HEK293 (cell line): ENCODE data around the gene ITSN1.

ENCODE experiments used
- CTCF ChIA-PET: fragments of 350-600 bp; formaldehyde crosslinking; extraction: SDS; loops from one replicate; lab custom pipeline; 2021; ENCODE audit warnings: antibody characterized with exemption; lab: Yijun Ruan, JAX
- POLR2A ChIA-PET: fragments of 300-600 bp; formaldehyde crosslinking; extraction: SDS; loops from one replicate; lab custom pipeline; 2020; ENCODE audit warnings: antibody characterized with exemption, inconsistent platforms; lab: Yijun Ruan, JAX
- H3K27ac ChIP-seq: fragments of 200-500 bp; sonication (Bioruptor generic); 2 replicates; pipeline ENCODE4 v1.5.1; 2014; ENCODE audit warnings: low read depth, low read length, control low read depth, inconsistent platforms; ENCODE audit errors: extremely low read depth
- H3K36me3 ChIP-seq, 2 experiments: fragments of 200-500 bp in 1 of 2; sonication (Bioruptor generic) in 1 of 2; 1 replicate in 1 of 2; 2 replicates in 1 of 2; pipeline ENCODE4 v1.5.1; 2014 to 2017; ENCODE audit warnings: inconsistent platforms in 2 of 2, low read length in 2 of 2; ENCODE audit not compliant: control insufficient read depth in 2 of 2, insufficient read depth in 1 of 2
- H3K4me1 ChIP-seq: fragments of 200-500 bp; sonication (Bioruptor generic); 2 replicates; pipeline ENCODE4 v1.5.1; 2014; ENCODE audit warnings: mild to moderate bottlenecking, low read length, inconsistent platforms; ENCODE audit not compliant: control insufficient read depth, insufficient read depth
- H3K4me3 ChIP-seq: 2 replicates; pipeline ENCODE4 v1.5.1; 2011; ENCODE audit warnings: low read depth, mild to moderate bottlenecking, control low read depth, low read length, moderate library complexity
- H3K9me3 ChIP-seq: fragments of 200-500 bp; sonication (Bioruptor generic); 2 replicates; pipeline ENCODE4 v1.5.1; 2014; ENCODE audit warnings: low read depth, low read length, inconsistent platforms; ENCODE audit not compliant: control insufficient read depth, insufficient read depth
- BCL11A ChIP-seq: fragments of 450-650 bp; formaldehyde crosslinking; IDR thresholded peaks from 2 replicates; pipeline ENCODE4 v1.5.1; 2016; ENCODE audit warnings: low read depth, missing biosample characterization, missing genetic modification characterization
- GFI1B ChIP-seq: fragments of 450-650 bp; formaldehyde crosslinking; IDR thresholded peaks from 2 replicates; pipeline ENCODE4 v1.5.1; 2016; ENCODE audit warnings: missing biosample characterization, missing genetic modification characterization
- GLI4 ChIP-seq: fragments of 450-650 bp; formaldehyde crosslinking; IDR thresholded peaks from 2 replicates; pipeline ENCODE4 v1.5.1; 2016; ENCODE audit warnings: missing biosample characterization, missing genetic modification characterization
- GLIS1 ChIP-seq: fragments of 450-650 bp; formaldehyde crosslinking; IDR thresholded peaks from 2 replicates; pipeline ENCODE4 v1.5.1; 2016; ENCODE audit warnings: missing biosample characterization, missing genetic modification characterization
- GLIS2 ChIP-seq: fragments of 450-650 bp; formaldehyde crosslinking; IDR thresholded peaks from 2 replicates; pipeline ENCODE4 v1.5.1; 2016; ENCODE audit warnings: missing biosample characterization, missing genetic modification characterization
- PATZ1 ChIP-seq: fragments of 450-650 bp; formaldehyde crosslinking; IDR thresholded peaks from 2 replicates; pipeline ENCODE4 v1.5.1; 2016; ENCODE audit warnings: missing biosample characterization, missing genetic modification characterization
- REPIN1 ChIP-seq: fragments of 450-650 bp; formaldehyde crosslinking; IDR thresholded peaks from 2 replicates; pipeline ENCODE4 v1.5.1; 2017; ENCODE audit warnings: missing biosample characterization, missing genetic modification characterization, low read depth
- SETDB1 ChIP-seq: IDR thresholded peaks from one replicate; pipeline ENCODE4 v1.6.1; 2017; ENCODE audit warnings: mild to moderate bottlenecking, low read length, moderate library complexity, mixed read lengths; ENCODE audit not compliant: insufficient read length
- WT1 ChIP-seq: fragments of 450-650 bp; formaldehyde crosslinking; IDR thresholded peaks from 2 replicates; pipeline ENCODE4 v1.5.1; 2016; ENCODE audit warnings: missing biosample characterization, missing genetic modification characterization
- ZBTB11 ChIP-seq: fragments of 450-650 bp; formaldehyde crosslinking; conservative IDR thresholded peaks from 2 replicates; pipeline ENCODE4 v1.5.1; 2016; ENCODE audit warnings: low read depth, missing biosample characterization, missing genetic modification characterization
- ZBTB17 ChIP-seq: fragments of 450-650 bp; formaldehyde crosslinking; IDR thresholded peaks from 2 replicates; pipeline ENCODE4 v1.5.1; 2016; ENCODE audit warnings: missing biosample characterization, missing genetic modification characterization
- ZBTB20 ChIP-seq: fragments of 450-650 bp; formaldehyde crosslinking; IDR thresholded peaks from 2 replicates; pipeline ENCODE4 v1.5.1; 2016; ENCODE audit warnings: missing biosample characterization, missing genetic modification characterization
- ZBTB8A ChIP-seq: fragments of 450-650 bp; formaldehyde crosslinking; IDR thresholded peaks from 2 replicates; pipeline ENCODE4 v1.5.1; 2016; ENCODE audit warnings: missing biosample characterization, missing genetic modification characterization
- ZIC2 ChIP-seq: fragments of 450-650 bp; formaldehyde crosslinking; IDR thresholded peaks from 2 replicates; pipeline ENCODE4 v1.5.1; 2016; ENCODE audit warnings: missing biosample characterization, missing genetic modification characterization
- ZNF121 ChIP-seq: fragments of 450-650 bp; formaldehyde crosslinking; IDR thresholded peaks from 2 replicates; pipeline ENCODE4 v1.5.1; 2016; ENCODE audit warnings: missing biosample characterization, missing genetic modification characterization
- ZNF132 ChIP-seq: fragments of 450-650 bp; formaldehyde crosslinking; IDR thresholded peaks from 2 replicates; pipeline ENCODE4 v1.5.1; 2017; ENCODE audit warnings: missing biosample characterization, missing genetic modification characterization, borderline replicate concordance
- ZNF19 ChIP-seq: fragments of 450-650 bp; formaldehyde crosslinking; IDR thresholded peaks from 2 replicates; pipeline ENCODE4; 2016; ENCODE audit warnings: missing biosample characterization, missing genetic modification characterization, low read depth
- ZNF24 ChIP-seq: fragments of 450-650 bp; formaldehyde crosslinking; IDR thresholded peaks from 2 replicates; pipeline ENCODE4 v1.5.1; 2016; ENCODE audit warnings: missing biosample characterization, missing genetic modification characterization
- ZNF311 ChIP-seq: fragments of 450-650 bp; formaldehyde crosslinking; IDR thresholded peaks from 2 replicates; pipeline ENCODE4 v1.5.1; 2017; ENCODE audit warnings: missing biosample characterization, missing genetic modification characterization, borderline replicate concordance
- ZNF366 ChIP-seq: fragments of 450-650 bp; formaldehyde crosslinking; conservative IDR thresholded peaks from 2 replicates; pipeline ENCODE4 v1.5.1; 2016; ENCODE audit warnings: missing biosample characterization, missing genetic modification characterization
- ZNF416 ChIP-seq: fragments of 450-650 bp; formaldehyde crosslinking; IDR thresholded peaks from 2 replicates; pipeline ENCODE4 v1.5.1; 2016; ENCODE audit warnings: missing biosample characterization, missing genetic modification characterization
- ZNF423 ChIP-seq: fragments of 450-650 bp; formaldehyde crosslinking; IDR thresholded peaks from 2 replicates; pipeline ENCODE4 v1.5.1; 2016; ENCODE audit warnings: missing biosample characterization, missing genetic modification characterization
- ZNF596 ChIP-seq: fragments of 450-650 bp; IDR thresholded peaks from 2 replicates; pipeline ENCODE4 v1.5.0; 2018; ENCODE audit warnings: missing biosample characterization, mild to moderate bottlenecking, missing genetic modification characterization, moderate library complexity
- ZNF768 ChIP-seq: fragments of 450-650 bp; formaldehyde crosslinking; IDR thresholded peaks from 2 replicates; pipeline ENCODE4 v1.5.1; 2018; ENCODE audit warnings: missing biosample characterization, mild to moderate bottlenecking, missing genetic modification characterization
- TF ChIP-seq, protein P1 (sequence below): fragments of 450-650 bp; formaldehyde crosslinking; IDR thresholded peaks from 2 replicates; pipeline ENCODE4 v1.5.1; 2017; ENCODE audit warnings: missing biosample characterization, mild to moderate bottlenecking, missing genetic modification characterization, moderate library complexity
- TF ChIP-seq, protein P2 (sequence below): fragments of 450-650 bp; formaldehyde crosslinking; IDR thresholded peaks from 2 replicates; pipeline ENCODE4 v1.5.1; 2016; ENCODE audit warnings: missing biosample characterization, missing genetic modification characterization

The ITSN1 gene

DNA sequence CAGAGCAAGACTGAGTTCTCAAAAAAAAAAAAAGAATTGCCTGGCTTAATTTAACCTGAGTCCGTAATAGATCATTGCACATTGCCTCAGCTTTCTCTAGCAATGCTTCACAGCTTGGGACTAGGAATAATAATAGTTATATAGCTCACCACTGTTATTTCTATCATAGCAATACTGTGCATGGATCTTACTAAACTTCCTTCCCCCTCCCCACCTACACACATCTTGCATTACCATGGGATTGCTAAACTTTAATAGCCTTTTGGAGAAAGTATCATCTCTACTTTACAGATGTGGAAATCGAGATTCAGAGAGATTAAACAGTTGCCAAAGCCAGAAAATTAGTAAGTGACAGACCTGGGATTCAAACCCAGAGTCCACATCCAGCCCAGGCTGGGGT lies 173.9 kb downstream of the ITSN1 start:
- peaks cover 34% of the 10 kb centered on the region for H3K4me1 ChIP-seq
- no peaks in the 10 kb centered on the region for H3K9me3 ChIP-seq
- no peak overlapping the region for H3K27ac ChIP-seq
- H3K36me3 ChIP-seq, result peaks cover 0 to 6% of the 10 kb centered on the region in 2 experiments; a peak in 2 of 3 replicates
- CTCF ChIA-PET, result interaction anchor here (0.6 kb wide), 1 partner anchor 158 kb away, joined by 3 read pairs; no protein-coding TSS in a partner anchor
- TF ChIP-seq ZNF19 (tag by site-specific recombination), result no peak
- no peak for TF ChIP-seq ZNF24 (tag by site-specific recombination)
- TF ChIP-seq ZBTB17 (tag by site-specific recombination), result 0 out of 2 replicates have a peak, but pooled peaks have one; percentile 17
- POLR2A ChIA-PET, result no interaction called here
- no peak overlapping the region for H3K4me3 ChIP-seq

- ChIA-PET POLR2A (no interaction called here), CTCF (no interaction called here)
- peaks cover 0 to 6% of the 10 kb centered on the region in 2 experiments; a peak in 2 of 3 replicates for H3K36me3 ChIP-seq
Measured at GRCh38 chr21:33817138-33817537, 174.8 kb downstream of the ITSN1 start.

DNA sequence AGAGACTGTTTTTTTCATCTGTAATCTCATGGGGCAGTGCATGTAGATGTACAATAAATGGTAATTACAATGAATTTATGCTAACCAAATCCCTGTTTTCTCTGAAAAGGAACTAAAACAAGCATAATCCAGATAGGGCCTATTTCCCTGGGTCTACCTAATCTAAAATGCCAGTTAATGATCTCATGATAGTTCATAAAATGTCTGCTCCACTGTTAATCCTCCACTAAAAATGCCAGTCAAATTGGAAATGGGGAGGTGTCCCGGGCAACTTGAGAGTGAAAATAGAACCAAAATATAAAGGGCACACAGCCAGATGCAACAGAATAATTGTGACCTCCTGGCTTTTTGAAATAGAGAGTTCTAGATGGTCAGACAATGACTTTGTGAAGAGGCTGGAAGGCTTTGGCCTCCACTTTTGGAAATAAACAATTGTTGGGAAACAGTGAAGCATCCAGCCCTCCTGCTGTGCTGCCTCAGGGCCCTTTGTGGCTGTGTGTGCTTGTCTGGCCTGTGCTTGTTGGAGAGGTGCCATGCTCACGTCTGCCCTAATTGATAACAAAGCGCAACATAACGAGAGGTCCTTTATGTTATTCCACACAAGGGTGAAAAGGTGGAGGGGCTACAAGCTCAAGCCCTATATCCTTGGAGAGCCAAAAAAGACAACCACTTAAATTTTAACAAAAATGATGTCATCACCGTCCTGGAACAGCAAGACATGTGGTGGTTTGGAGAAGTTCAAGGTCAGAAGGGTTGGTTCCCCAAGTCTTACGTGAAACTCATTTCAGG lies 175.6 kb downstream of the ITSN1 start:
- peaks cover 45% of the 10 kb centered on the region for H3K4me1 ChIP-seq
- H3K9me3 ChIP-seq, result no peaks in the 10 kb centered on the region
- H3K27ac ChIP-seq, result peak overlapping the region; percentile 39
- POLR2A ChIA-PET, result no interaction called here
- peaks cover 0 to 6% of the 10 kb centered on the region in 2 experiments; a peak in 2 of 3 replicates for H3K36me3 ChIP-seq
- CTCF ChIA-PET, result interaction anchor here (0.8 kb wide), 1 partner anchor 212 kb away, joined by 4 read pairs; no protein-coding TSS in a partner anchor
- no peak overlapping the region for H3K4me3 ChIP-seq
- TF ChIP-seq ZNF366 (tag by site-specific recombination) (peak; percentile 71), SETDB1 (peak; percentile 28), GFI1B (tag by site-specific recombination) (no peak), ZNF121 (tag by site-specific recombination) (no peak), ZNF768 (tag by site-specific recombination) (peak; percentile 83), ZBTB11 (tag by site-specific recombination) (no peak), ZBTB20 (tag by site-specific recombination) (peak; percentile 13), ZNF132 (tag by site-specific recombination) (no peak), ZNF19 (tag by site-specific recombination) (no peak), ZNF311 (tag by site-specific recombination) (no peak), PATZ1 (peak; percentile 47; the same call in 1 of the 2 replicates), GLI4 (tag by site-specific recombination) (no peak)

More at GRCh38 chr21:33817138-33817537, 174.8 kb downstream of the ITSN1 start:
- TF ChIP-seq BCL11A (no peak), GLI4 (tag by site-specific recombination) (no peak), WT1 (tag by site-specific recombination) (no peak), ZIC2 (tag by site-specific recombination) (peak; percentile 92), ZNF596 (no peak), ZBTB8A (tag by site-specific recombination) (peak; percentile 80), GLIS2 (tag by site-specific recombination) (no peak), ZNF416 (tag by site-specific recombination) (no peak), ZBTB20 (tag by site-specific recombination) (peak; percentile 24), GLIS1 (tag by site-specific recombination) (peak; percentile 99), REPIN1 (no peak), ZNF423 (tag by site-specific recombination) (peak; percentile 70; the same call in 1 of the 2 replicates)
- TF ChIP-seq, protein P1, sequence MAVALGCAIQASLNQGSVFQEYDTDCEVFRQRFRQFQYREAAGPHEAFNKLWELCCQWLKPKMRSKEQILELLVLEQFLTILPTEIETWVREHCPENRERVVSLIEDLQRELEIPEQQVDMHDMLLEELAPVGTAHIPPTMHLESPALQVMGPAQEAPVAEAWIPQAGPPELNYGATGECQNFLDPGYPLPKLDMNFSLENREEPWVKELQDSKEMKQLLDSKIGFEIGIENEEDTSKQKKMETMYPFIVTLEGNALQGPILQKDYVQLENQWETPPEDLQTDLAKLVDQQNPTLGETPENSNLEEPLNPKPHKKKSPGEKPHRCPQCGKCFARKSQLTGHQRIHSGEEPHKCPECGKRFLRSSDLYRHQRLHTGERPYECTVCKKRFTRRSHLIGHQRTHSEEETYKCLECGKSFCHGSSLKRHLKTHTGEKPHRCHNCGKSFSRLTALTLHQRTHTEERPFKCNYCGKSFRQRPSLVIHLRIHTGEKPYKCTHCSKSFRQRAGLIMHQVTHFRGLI, result no peak
- TF ChIP-seq, protein P2, sequence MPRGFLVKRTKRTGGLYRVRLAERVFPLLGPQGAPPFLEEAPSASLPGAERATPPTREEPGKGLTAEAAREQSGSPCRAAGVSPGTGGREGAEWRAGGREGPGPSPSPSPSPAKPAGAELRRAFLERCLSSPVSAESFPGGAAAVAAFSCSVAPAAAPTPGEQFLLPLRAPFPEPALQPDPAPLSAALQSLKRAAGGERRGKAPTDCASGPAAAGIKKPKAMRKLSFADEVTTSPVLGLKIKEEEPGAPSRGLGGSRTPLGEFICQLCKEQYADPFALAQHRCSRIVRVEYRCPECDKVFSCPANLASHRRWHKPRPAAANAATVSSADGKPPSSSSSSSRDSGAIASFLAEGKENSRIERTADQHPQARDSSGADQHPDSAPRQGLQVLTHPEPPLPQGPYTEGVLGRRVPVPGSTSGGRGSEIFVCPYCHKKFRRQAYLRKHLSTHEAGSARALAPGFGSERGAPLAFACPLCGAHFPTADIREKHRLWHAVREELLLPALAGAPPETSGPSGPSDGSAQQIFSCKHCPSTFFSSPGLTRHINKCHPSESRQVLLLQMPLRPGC (tag by site-specific recombination), result no peak
- Histone ChIP-seq H3K27ac (peak overlapping the region; percentile 39), H3K9me3 (no peaks in the 10 kb centered on the region), H3K4me3 (no peak overlapping the region), H3K4me1 (peaks cover 44% of the 10 kb centered on the region)
